ENCODE data around the gene PIP5K1A. TPM values are rescaled to one million over a fixed set of nuclear protein-coding genes. Genes with fewer than 3 reads are reported as not detected.

Gene PIP5K1A
- total RNA-seq, 6 experiments from 2014 or later: 85.4 to 98.6 (median 90.6) TPM

DNA sequence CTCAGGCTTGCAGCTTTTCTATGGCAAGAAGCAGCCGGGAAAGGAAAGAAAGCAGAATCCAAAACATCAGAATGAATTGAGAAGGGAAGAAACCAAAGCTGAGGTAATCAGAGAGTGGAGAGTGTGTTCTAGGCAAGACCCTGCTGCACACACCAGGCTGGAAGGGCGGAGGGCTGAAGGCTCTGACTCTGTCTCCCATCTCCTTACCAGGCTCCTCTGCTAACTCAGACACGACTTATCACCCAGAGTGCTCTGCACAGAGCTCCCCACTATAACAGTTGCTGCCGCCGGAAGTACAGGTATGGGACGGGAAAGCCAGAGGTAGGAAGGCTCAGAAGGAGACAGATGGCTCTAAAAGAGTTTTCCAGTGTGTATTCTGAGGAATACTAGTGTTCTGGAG lies 31.2 kb upstream of the PIP5K1A start:
- H3K4me1 Mint-ChIP-seq (ENCODE audit: low read depth): peaks cover 24% of the 10 kb centered on the region

DNA sequence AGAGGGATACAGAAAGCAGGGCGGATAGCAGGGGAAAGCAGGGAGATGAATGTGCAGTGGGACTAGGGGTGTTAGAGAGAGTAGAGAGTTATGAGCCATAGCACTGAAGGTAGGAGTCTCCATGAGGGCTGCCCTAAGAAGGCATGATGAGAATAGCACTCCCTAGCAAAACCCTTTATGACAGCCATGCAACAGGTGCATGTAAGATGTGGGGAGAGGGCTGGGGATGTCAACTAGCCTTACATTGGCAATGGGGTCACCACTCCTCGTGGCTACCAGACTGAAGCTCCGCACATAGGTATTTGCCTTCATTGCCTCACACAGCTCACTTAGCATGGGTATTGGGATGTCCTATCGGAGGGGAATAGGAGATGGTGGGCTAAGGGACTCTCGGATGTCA lies 27.2 kb upstream of the PIP5K1A start:
- TF ChIP-seq, protein P1, sequence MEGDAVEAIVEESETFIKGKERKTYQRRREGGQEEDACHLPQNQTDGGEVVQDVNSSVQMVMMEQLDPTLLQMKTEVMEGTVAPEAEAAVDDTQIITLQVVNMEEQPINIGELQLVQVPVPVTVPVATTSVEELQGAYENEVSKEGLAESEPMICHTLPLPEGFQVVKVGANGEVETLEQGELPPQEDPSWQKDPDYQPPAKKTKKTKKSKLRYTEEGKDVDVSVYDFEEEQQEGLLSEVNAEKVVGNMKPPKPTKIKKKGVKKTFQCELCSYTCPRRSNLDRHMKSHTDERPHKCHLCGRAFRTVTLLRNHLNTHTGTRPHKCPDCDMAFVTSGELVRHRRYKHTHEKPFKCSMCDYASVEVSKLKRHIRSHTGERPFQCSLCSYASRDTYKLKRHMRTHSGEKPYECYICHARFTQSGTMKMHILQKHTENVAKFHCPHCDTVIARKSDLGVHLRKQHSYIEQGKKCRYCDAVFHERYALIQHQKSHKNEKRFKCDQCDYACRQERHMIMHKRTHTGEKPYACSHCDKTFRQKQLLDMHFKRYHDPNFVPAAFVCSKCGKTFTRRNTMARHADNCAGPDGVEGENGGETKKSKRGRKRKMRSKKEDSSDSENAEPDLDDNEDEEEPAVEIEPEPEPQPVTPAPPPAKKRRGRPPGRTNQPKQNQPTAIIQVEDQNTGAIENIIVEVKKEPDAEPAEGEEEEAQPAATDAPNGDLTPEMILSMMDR (IDR thresholded peaks at IDR 0.05): no peak
- no peak overlapping the region for H3K4me3 Mint-ChIP-seq
- DNase-seq: no peak
- H3K9me3 Mint-ChIP-seq: no peaks in the 10 kb centered on the region
- H3K36me3 Mint-ChIP-seq (ENCODE audit: low read depth): peaks cover 10% of the 10 kb centered on the region
- peaks cover 4% of the 10 kb centered on the region for H3K27me3 Mint-ChIP-seq (ENCODE audit: insufficient read depth)
- H3K27ac Mint-ChIP-seq: no peak overlapping the region
- H3K4me1 Mint-ChIP-seq (ENCODE audit: low read depth): peaks cover 13% of the 10 kb centered on the region

More for the DNA sequence above, 31.2 kb upstream of the PIP5K1A start:
- peak overlapping the region; percentile 100 for H3K4me3 Mint-ChIP-seq
- H3K27me3 Mint-ChIP-seq (ENCODE audit: insufficient read depth): peaks cover 5% of the 10 kb centered on the region
- H3K36me3 Mint-ChIP-seq (ENCODE audit: low read depth): peaks cover 18% of the 10 kb centered on the region
- peak overlapping the region; percentile 98 for H3K27ac Mint-ChIP-seq
- TF ChIP-seq, protein P1 (IDR thresholded peaks at IDR 0.05): no peak
- H3K9me3 Mint-ChIP-seq: no peaks in the 10 kb centered on the region
- no peak for DNase-seq

DNA sequence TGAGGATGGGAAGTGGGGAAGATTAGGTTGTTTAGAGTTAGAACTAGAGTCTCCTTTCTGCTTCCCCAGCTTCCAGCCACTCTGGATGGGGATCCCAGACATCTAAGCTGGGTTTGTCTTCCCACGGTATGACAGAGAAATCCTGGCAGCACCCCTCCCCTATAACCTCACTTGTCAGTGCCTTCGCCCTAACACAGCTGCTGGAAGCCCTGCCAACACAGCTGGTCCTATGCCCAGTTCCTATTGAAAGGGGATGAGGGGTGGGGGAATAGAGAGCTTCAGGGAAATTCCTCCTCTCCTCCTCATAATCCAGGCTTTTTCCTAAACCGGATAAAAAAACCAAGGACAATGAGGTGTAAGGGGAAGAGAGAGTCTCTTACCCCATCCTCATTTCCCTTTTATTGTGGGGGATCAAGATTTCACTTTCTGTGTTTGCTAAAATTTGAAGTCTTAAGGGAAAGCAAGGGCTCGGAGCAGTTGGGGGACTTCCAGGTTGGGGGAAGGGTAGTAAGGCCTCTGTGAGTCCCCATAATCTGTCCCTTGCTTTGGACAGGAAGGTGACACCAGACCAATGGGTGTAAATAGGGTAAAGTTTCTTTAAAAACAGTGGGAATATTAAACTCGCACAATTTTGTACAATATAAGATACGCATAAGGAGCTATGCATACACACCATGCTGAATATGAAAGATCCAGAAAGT lies 23.2 kb upstream of the PIP5K1A start:
- Mint-ChIP-seq H3K9me3 (no peaks in the 10 kb centered on the region), H3K27ac (no peak overlapping the region), H3K4me3 (no peak overlapping the region), H3K36me3 (ENCODE audit: low read depth) (peaks cover under 1% of the 10 kb centered on the region; the same call in 1 of the 2 replicates), H3K4me1 (ENCODE audit: low read depth) (no peaks in the 10 kb centered on the region; the same call in 1 of the 2 replicates), H3K27me3 (ENCODE audit: insufficient read depth) (peaks cover 5% of the 10 kb centered on the region)
- no peak for DNase-seq
- TF ChIP-seq, protein P1 (IDR thresholded peaks at IDR 0.05): no peak

DNA sequence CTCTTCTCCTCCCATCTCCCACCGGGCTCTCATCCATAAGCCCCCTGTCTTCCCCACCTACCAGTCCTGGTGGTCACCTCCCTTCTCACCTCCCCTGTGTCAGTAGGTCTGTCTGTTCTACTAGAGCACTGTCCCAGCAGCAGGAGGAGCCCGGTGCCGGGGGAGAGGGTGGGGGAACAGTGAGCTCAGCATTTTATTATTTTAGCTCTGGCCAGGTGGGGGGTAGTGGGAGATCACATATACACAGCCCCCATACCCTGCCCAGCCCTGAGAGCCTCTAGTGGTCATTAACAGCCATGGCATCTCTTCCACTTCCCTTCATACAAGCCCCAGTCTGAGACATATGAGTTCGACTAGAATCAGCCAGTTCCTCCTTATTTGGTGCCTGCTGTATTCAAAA lies 22.5 kb upstream of the PIP5K1A start, which contains the start of gene TMOD4:
Gene TMOD4, minus strand, starts transcription at position 119 of the 400 bp plus-strand sequence. CDS start 1,106 bp downstream, outside the sequence.
- Mint-ChIP-seq H3K36me3 (ENCODE audit: low read depth) (peaks cover 7% of the 10 kb centered on the region), H3K27me3 (ENCODE audit: insufficient read depth) (peaks cover 5% of the 10 kb centered on the region), H3K27ac (peak within 1 kb of the TSS; percentile 12; the same call in 1 of the 2 replicates), H3K4me3 (no peak within 1 kb of the TSS), H3K4me1 (ENCODE audit: low read depth) (no peaks in the 10 kb centered on the region; the same call in 1 of the 2 replicates), H3K9me3 (no peaks in the 10 kb centered on the region)
- TF ChIP-seq, protein P1 (IDR thresholded peaks at IDR 0.05): peak; percentile 73
- no peak for DNase-seq

DNA sequence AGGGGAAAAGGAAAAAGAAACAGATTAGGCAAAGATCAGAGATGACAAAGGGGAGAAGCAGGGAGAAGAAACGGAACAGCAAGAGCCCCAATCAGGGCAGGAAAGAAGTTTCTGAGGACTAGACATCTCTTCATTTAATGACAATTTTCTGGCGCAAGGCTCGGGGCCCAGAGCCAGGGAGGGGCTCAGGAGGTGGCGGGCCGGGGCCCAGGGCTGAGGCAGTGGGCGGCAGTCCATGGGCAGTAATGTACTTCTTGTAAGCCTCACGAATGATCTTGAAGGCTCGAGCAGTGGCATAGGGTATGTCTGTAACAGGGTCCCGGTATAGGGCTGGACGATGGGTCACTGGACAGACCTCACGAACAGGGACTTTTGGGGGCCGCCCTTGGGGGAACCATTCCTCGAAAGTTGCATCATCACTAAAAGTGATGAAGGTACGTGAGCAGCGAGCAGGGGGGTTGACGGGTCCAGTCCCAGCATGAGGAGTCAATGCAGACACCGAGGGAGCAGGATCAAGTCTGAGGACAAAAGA lies 21.8 kb upstream of the PIP5K1A start:
- no peak overlapping the region; the same call in 1 of the 2 replicates for H3K27ac Mint-ChIP-seq

More for the DNA sequence above, 21.8 kb upstream of the PIP5K1A start:
- no peak for DNase-seq
- no peaks in the 10 kb centered on the region; the same call in 1 of the 2 replicates for H3K4me1 Mint-ChIP-seq (ENCODE audit: low read depth)
- no peaks in the 10 kb centered on the region for H3K9me3 Mint-ChIP-seq
- TF ChIP-seq, protein P1 (IDR thresholded peaks at IDR 0.05): no peak
- no peak overlapping the region for H3K4me3 Mint-ChIP-seq
- peaks cover 9% of the 10 kb centered on the region for H3K36me3 Mint-ChIP-seq (ENCODE audit: low read depth)
- peaks cover 5% of the 10 kb centered on the region for H3K27me3 Mint-ChIP-seq (ENCODE audit: insufficient read depth)

Measured in HFFc6 (cell line).